Ammon's horn (tissue), 1 donor: ENCODE results near the gene MLXIP.
"Not testable (repeated sequence)": the region's sequence is repeated elsewhere in the genome, so short reads cannot be mapped to it uniquely, and the experiment has no call there.

Source experiments
- DNase-seq: peaks from one replicate; pipeline ENCODE4 v3.0.0-alpha.2; 2016; ENCODE audit warnings: low spot score

MLXIP gene

DNA sequence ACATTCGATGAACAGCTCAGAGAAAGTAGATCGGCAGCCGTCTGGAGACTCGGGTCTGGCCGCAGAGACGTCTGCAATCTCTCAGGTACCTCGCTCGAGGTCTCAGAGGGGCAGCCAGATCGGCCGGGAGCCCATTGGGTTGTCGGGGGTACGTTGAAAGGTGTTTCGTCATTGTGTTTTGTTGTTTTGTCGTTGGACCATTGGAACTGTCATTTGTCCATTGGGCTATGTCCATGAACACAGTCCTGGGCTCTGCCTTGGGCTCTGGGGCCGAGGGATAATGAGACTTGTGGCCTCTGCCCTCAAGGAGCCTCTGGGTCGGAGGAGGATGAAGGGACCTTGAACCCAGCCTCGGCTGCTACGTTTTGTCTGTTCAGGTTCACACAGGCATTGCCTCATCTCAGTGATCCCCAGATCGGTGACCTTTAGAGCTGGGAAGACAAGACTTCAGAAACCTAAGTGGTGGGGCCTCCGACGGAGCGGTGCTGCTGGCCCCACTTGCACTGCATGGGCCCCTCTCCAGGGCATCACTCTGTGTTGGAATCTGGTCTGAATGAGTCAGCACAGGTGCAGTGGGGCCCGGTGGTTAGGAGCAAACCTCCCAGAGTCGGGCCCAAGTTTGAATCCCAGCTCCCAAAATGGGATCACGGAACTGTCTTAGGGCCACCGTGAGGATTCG lies 23.6 kb upstream of the MLXIP start:
- no peak for DNase-seq

GRCh38 chr12:122056406-122056805 lies 22.1 kb upstream of the MLXIP start:
- not testable (repeated sequence) for DNase-seq

- no peak for DNase-seq
These were observed 21.4 kb upstream of the MLXIP start for GRCh38 chr12:122057007-122057735.

DNA sequence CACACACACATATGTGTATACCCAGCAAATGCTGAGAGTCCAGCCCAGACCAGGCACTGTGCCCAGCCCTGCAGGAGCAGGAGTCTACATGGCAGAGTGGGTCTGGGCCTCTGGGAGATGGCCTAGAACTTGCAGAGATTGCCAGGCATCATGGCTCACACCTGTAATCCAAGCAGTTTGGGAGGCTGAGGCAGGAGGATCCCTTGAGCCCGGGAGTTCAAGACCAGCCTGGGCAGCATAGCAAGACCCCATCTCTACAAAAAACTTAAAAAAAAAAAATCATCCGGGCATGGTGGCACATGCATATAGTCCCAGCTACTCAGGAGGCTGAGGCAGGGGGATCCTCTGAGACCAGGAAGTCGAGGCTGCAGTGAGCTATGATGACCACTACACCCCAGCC lies 20.8 kb upstream of the MLXIP start:
- no peak for DNase-seq

DNA sequence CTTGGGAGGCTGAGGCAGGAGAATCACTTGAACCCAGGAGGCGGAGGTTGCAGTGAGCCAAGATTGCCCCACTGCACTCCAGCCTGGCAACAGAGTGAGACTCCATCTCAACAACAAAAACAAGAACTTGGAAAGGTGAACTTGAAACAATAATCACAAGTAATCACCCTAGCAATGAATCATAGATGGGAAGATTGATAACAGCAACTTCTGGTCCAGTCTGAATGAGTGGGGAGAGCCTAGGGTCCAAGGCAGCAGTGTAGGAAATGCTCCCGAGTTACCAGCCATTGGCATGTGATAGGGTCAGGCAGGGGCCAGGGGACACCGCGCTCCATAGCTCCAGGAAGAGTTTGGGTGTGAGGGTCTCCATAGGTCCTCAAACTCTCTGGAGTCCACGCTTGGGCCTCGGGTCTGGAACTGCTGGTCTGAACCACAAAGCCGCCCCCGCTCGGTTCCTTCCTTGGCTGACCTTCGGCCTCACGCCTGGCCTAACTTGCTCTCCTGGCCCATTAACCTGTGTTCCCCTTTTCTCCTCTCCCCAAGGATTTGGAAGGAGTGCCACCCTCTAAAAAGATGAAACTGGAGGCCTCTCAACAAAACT lies 19.9 kb upstream of the MLXIP start:
- no peak for DNase-seq

GRCh38 chr12:122059203-122059960 lies 19.2 kb upstream of the MLXIP start:
- DNase-seq: no peak

GRCh38 chr12:122060081-122060501 lies 18.5 kb upstream of the MLXIP start:
- no peak for DNase-seq

DNA sequence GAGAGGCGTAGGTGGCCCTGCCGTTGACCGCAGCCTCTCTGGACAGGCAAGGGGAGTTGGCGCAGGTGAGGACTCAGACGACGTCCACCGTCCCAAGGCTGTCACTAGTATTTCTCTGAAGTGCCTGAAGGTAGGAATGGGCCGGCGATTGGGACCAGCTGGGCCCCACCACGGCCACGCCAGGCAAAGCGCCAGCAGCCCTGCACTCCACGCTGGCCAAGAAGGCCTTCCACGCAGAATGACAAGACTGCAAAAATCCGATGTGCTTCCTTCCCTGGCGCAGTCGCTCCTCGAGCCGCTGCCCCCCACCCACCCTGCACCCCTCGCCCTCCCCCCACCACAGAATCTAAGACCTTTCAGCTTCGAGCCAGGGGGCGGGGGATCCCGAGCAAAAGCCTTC lies 17.3 kb upstream of the MLXIP start:
- DNase-seq: no peak

DNA sequence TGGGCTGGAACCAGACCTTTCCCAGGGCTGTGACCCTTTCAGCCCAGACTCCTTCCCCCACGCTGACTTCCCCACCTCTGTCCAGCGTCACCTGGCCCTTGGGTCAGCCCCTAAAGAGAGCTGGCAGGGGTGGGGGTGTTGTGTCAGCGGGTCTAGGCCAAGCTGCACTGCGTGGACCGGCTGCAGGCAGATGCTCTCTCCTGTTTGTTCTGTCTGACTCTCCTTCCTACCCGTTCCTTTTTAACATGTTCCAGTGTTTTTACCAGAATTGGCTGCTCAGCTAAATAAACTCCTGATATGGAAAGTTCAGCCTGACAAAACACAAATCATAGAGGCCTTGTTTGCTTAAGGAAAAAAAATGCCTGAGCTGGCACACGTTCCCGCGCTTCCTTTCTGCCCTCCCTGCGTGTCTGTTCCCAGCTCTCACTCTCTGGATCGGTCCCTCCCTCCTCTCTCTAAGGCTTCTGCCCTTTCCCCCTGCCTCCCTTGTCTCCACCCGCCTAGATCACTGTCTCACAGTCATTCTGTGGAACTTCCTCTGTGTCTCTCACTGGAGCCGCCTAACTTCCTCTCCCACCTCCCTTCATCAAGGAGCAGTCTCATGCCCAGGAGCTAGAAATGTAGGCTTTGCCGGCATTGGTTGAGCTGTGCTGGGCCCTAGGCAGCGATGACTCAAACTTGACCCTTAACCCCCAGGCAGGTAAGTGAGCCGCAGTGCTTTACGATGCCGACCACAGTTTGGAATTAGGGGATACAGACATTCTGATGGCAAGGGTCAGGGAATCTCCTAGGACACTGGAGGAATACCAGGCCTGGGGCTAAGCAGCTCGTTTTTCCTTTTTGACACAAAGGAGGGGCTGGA lies 15.5 kb upstream of the MLXIP start:
- peak; percentile 65 for DNase-seq

DNA sequence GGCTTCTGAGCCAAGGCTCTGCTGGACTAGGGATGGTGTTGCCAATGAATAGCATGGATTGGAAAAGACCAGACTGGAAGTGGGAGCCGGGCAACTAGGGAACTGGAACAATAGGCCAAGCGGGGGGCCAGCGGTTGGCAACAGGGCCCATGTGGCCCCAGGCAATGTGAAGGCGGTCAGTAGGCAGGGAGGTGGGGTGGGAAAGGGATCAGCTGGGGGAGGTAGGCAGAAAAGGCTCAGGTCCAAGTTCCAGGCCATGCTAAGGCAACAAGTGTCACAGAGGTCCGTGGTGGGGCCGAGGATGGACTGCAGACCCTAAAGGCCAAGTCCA lies 14.9 kb upstream of the MLXIP start:
- DNase-seq: no peak

DNA sequence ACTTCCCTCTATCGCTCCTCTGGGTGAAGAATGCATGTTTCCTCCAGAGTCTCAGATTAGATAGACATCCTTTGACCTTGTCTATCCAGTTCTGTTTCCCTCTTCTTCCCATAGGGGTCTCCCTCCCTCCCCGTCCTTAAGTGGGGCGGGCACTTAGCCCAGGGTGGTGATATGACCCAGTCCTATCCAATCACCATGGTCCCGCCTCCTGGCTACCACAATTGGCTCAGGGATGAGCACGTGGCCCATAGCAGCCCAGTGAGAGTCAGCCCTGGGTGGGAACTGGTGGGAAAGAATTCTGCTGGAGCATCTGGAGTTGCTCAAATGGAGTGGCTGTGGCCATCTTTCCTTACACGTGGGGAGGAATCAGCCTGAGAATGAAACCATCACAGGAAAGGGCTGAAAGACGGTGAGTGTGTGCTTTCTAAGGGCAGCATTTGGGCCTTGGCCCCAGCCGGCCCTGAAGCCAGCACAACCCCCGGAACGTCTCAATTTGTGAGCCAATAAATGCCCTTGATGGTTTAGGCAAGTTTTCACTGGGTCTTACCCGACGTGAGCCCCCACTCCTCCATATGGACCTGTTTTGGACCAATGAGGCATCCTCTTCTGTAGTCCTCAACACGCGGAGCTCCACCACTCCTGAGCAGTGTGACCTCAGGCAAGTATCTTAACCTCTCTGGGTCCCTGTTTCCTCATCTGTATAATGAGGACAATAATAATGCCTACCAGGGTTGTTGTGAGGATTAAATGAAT lies 14.4 kb upstream of the MLXIP start:
- DNase-seq: peak; percentile 89

GRCh38 chr12:122064780-122065588 lies 13.6 kb upstream of the MLXIP start:
- DNase-seq: no peak

GRCh38 chr12:122067548-122067947 lies 11.0 kb upstream of the MLXIP start:
- DNase-seq: no peak

DNA sequence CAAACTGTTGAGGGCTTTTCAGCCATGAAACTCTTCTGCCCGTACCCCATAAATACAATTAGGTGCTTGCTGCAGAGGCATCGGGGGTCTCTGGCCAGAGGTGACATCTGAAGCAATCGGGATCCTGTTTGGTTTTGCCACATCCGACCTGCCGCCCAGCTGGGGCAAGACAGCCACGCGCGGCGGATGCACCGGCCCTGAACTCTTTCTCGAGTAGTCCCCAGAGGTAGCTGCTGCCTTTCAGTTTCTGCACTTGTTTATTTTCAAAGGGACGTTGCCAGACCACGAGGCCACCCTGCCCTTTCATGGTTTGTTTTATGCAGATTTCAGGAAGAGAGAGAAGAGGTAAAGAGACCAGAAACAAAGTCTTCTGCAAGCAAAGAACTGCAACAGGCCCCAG lies 10.6 kb upstream of the MLXIP start:
- no peak for DNase-seq

GRCh38 chr12:122072031-122072970 lies 6.3 kb upstream of the MLXIP start:
- peak; percentile 28 for DNase-seq

DNA sequence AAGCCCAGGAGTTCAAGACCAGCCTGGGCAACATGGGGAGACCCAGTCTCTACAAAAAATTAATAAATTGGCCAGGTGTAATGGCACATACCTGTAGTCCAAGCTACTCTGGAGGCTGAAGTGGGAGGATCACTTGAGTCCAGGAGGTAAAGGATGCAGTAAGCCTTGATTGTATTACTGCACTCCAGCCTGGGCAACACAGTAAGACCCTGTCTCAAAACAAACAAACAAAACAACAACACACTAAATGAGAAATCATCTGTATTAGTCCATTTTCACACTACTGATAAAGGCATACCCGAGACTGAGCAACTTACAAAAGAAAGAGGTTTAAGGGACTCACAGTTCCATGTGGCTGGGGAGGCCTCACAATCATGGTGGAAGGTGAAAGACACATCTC lies 4.7 kb upstream of the MLXIP start:
- DNase-seq: no peak

GRCh38 chr12:122076743-122077495 lies 1.6 kb upstream of the MLXIP start:
- no peak for DNase-seq

DNA sequence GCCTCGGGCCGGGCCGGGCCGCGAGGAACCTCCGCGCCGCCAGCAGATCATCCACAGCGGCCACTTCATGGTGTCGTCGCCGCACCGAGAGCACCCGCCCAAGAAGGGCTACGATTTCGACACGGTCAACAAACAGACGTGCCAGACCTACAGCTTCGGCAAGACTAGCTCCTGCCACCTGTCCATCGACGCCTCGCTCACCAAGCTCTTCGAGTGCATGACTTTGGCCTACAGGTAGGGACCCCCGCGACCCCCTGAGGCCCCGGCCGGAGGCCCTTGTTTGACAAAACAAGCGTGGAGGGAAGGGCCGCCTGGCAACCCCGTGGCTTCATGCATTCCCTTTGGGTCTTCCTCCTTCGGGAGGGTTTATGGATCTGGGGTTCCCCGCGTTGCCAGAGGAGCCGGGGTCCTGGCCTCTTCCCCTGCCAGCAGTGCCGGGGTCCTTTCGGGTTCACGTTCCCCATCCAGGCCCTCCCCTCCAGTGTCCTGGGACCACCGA lies 526 bp downstream of the MLXIP start:
- peak; percentile 38 for DNase-seq
